MG63 (cell line): ENCODE results near the gene NTM. TPM values are rescaled to one million over a fixed set of nuclear protein-coding genes. Genes with fewer than 3 reads are reported as not detected.

Experiments used
- DNase-seq: peaks from one replicate; pipeline ENCODE4 v3.0.0-alpha.2; 2020
- H3K27me3 ChIP-seq: fragments of 250-450 bp; sonication (Bioruptor Pico); 2 replicates; pipeline ENCODE4 v1.5.1; 2020; ENCODE audit warnings: mild to moderate bottlenecking, moderate library complexity
- H3K36me3 ChIP-seq: fragments of 250-450 bp; sonication (Bioruptor Pico); 2 replicates; pipeline ENCODE4 v1.5.1; 2020; ENCODE audit warnings: mild to moderate bottlenecking, moderate library complexity
- H3K4me3 ChIP-seq: fragments of 250-450 bp; sonication (Bioruptor Pico); 2 replicates; pipeline ENCODE4 v1.5.1; 2020; ENCODE audit warnings: mild to moderate bottlenecking, moderate library complexity
- H3K9me3 ChIP-seq: fragments of 250-450 bp; sonication (Bioruptor Pico); 2 replicates; pipeline ENCODE4 v1.5.1; 2020; ENCODE audit warnings: mild to moderate bottlenecking, moderate library complexity
- total RNA-seq: library from RNA; depleted of rRNA; stranded (reverse); fragments of >200 nt; shearing (Covaris generic); gene quantifications from 2 replicates; pipeline ENCODE4 v1.2.3, GENCODE V29; 2014; ENCODE audit warnings: low replicate concordance

Gene NTM
- total RNA-seq, 1 experiment from 2014 or later, result 4.0 TPM

- Histone ChIP-seq H3K27me3 (peaks cover 7% of the 10 kb centered on the region; the same call in 1 of the 2 replicates), H3K4me3 (no peak overlapping the region), H3K36me3 (no peaks in the 10 kb centered on the region), H3K9me3 (no peaks in the 10 kb centered on the region)
- no peak for DNase-seq
These were observed 5.0 kb upstream of the NTM start for GRCh38 chr11:131365329-131365930.

GRCh38 chr11:131370901-131371790, 731 bp downstream of the NTM start:
- no peaks in the 10 kb centered on the region for H3K36me3 ChIP-seq
- DNase-seq, result no peak
- H3K9me3 ChIP-seq, result no peaks in the 10 kb centered on the region
- H3K27me3 ChIP-seq, result peaks cover 20% of the 10 kb centered on the region
- no peak overlapping the region for H3K4me3 ChIP-seq

DNA sequence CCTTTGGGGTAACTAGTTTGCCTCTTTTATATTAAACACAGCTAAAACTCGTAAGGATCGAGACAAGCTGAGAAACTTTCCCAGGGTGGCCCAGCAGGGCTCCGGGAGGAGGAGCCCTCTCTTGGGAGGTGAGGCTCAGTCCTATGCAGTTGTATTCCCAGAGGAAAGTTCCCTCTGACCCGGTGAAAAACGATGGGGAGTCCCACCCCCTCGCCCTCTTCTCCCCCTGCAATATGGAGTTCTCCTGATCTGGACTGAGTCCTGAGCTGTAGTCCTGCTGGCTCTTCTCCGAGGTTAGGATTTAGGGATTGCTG, 1.3 kb downstream of the NTM start:
- Histone ChIP-seq H3K36me3 (no peaks in the 10 kb centered on the region), H3K27me3 (peaks cover 20% of the 10 kb centered on the region), H3K9me3 (no peaks in the 10 kb centered on the region), H3K4me3 (no peak overlapping the region)
- DNase-seq, result no peak

- no peak overlapping the region for H3K4me3 ChIP-seq
- H3K9me3 ChIP-seq, result no peaks in the 10 kb centered on the region
- no peaks in the 10 kb centered on the region for H3K36me3 ChIP-seq
- peaks cover 20% of the 10 kb centered on the region for H3K27me3 ChIP-seq
- DNase-seq, result no peak
These were observed 2.0 kb downstream of the NTM start for GRCh38 chr11:131372234-131372962.

DNA sequence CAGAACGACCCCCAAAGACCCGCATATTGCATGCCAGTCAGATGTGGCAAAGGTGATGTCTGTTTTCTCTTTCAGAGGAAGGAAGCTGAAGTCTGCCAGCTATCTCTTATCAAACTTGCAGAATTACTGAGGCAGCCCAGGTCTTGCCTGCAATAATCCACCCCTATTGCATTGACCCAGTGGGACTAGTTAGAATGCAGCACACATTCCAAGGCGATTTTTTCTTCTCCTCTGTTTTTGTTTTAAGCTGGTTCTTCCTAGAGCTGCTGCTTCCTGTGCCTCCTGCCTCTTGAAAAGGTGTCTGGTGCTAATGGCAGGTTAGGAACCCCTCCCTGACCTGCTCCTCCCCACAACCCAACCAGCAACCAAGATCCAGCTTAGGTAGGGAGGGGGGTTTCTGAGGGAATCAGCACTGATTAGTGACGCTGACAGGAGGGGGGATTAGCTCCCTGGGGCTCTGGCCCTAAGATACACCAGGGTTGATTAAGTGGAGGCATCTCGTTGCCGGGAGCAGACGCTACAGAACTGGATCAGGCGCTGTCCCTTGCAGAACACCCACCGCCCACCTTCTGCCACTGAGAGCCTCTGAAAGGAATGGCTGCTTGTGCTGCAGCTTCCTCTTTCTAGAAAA, 2.8 kb downstream of the NTM start:
- Histone ChIP-seq H3K27me3 (peaks cover 20% of the 10 kb centered on the region), H3K36me3 (no peaks in the 10 kb centered on the region), H3K9me3 (no peaks in the 10 kb centered on the region), H3K4me3 (no peak overlapping the region)
- DNase-seq, result no peak

DNA sequence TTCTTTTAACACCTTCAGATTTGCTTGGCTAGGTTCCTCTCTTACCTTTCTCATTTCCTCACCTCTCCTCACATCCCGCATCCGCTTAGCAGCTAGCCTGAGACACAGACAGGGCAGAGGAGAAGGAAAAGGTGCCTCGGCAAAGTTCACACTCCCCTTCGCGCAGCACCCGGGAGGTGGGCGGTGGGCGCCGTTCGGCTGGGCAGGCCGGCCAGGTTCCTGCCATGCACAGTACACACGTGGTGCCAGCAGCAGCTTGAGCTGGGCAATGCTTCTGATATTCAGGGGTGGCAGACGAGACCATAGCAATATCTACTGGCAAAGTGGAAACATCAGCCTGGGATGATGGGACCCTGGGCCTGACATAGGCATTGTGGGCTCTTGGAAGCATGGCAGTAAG, 3.3 kb downstream of the NTM start:
- no peaks in the 10 kb centered on the region for H3K36me3 ChIP-seq
- no peak for DNase-seq
- no peaks in the 10 kb centered on the region for H3K9me3 ChIP-seq
- H3K27me3 ChIP-seq, result peaks cover 20% of the 10 kb centered on the region
- no peak overlapping the region for H3K4me3 ChIP-seq

GRCh38 chr11:131375421-131375820, 5.0 kb downstream of the NTM start:
- DNase-seq, result no peak
- Histone ChIP-seq H3K9me3 (no peaks in the 10 kb centered on the region), H3K4me3 (no peak overlapping the region), H3K27me3 (peaks cover 13% of the 10 kb centered on the region), H3K36me3 (no peaks in the 10 kb centered on the region)

DNA sequence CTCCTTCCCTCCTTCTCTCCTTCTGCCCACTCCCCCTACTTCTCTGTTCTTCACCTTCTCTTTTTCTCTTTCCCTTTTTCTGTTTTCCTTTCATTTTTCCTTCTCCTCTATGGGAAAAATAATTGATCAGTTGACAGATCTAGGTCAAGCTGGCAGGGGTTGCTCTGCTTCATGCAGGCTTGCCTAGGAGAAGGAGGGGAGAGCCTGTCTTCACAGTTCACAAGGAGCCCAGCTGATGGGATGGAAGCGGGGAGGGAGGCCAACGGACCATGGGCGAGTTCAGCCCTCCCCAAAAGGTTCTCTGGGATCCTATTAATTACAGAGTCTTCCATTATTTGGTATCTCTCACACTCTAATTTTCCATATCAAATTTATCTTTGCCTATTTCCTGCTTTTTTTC, 5.5 kb downstream of the NTM start:
- H3K27me3 ChIP-seq, result peaks cover 11% of the 10 kb centered on the region
- no peak for DNase-seq
- H3K9me3 ChIP-seq, result no peaks in the 10 kb centered on the region
- H3K4me3 ChIP-seq, result no peak overlapping the region
- H3K36me3 ChIP-seq, result no peaks in the 10 kb centered on the region

- H3K36me3 ChIP-seq, result no peaks in the 10 kb centered on the region
- H3K9me3 ChIP-seq, result no peaks in the 10 kb centered on the region
- peaks cover 2% of the 10 kb centered on the region for H3K27me3 ChIP-seq
- H3K4me3 ChIP-seq, result no peak overlapping the region
- no peak for DNase-seq
These were observed 8.5 kb downstream of the NTM start for GRCh38 chr11:131378931-131379330.

GRCh38 chr11:131385763-131386390, 15.5 kb downstream of the NTM start:
- H3K4me3 ChIP-seq, result no peak overlapping the region
- peaks cover under 1% of the 10 kb centered on the region; the same call in 1 of the 2 replicates for H3K27me3 ChIP-seq
- no peaks in the 10 kb centered on the region for H3K9me3 ChIP-seq
- DNase-seq, result no peak
- H3K36me3 ChIP-seq, result no peaks in the 10 kb centered on the region

- H3K9me3 ChIP-seq, result no peaks in the 10 kb centered on the region
- H3K27me3 ChIP-seq, result no peaks in the 10 kb centered on the region
These were observed 16.0 kb downstream of the NTM start for GRCh38 chr11:131386408-131386807.

DNA sequence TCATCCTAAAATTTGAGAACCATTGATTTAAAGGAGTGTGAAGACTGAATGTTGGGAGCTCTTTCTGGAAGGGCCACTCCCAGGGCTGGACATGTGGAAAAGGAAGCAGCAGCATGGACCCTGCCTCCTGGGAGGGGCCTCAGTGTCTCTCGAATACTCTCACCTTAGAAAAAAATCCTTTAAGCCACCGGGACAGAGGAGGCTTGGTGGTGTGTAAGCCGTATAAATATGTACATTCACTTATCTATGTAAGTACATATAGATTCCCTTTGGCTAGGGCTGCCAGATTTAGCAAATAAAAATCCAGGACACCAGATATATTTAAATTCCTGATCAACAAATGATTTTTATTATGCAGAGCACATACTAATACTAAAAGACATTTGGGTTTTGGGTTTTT, 17.6 kb downstream of the NTM start:
- H3K4me3 ChIP-seq, result no peak overlapping the region
- no peaks in the 10 kb centered on the region for H3K36me3 ChIP-seq
- no peaks in the 10 kb centered on the region for H3K9me3 ChIP-seq
- no peaks in the 10 kb centered on the region for H3K27me3 ChIP-seq
- no peak for DNase-seq

More at GRCh38 chr11:131386408-131386807, 16.0 kb downstream of the NTM start:
- H3K4me3 ChIP-seq, result no peak overlapping the region
- no peak for DNase-seq
- no peaks in the 10 kb centered on the region for H3K36me3 ChIP-seq

- Histone ChIP-seq H3K9me3 (no peaks in the 10 kb centered on the region), H3K27me3 (no peaks in the 10 kb centered on the region), H3K36me3 (no peaks in the 10 kb centered on the region), H3K4me3 (no peak overlapping the region)
- no peak for DNase-seq
These were observed 19.2 kb downstream of the NTM start for GRCh38 chr11:131389582-131389981.

DNA sequence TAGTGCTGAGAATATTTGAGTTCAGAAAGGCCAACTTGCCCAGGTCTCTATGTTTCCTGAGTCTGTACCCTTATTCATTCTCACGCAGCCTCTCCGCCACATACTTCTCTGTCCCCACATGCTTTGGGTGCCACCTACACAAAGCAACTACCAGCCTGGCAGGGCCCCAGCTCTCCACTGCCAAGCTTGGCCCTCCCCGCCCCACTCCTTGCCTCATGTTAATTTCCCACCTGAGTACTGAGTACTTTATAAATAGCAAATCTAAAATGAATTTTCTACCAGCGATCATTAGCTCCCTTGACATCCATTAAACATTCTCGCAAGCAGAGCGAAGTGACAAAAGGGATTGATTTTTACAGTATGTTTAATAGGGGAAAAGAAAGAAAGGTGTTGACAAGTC, 20.8 kb downstream of the NTM start:
- Histone ChIP-seq H3K36me3 (no peaks in the 10 kb centered on the region), H3K4me3 (no peak overlapping the region), H3K9me3 (no peaks in the 10 kb centered on the region), H3K27me3 (no peaks in the 10 kb centered on the region)
- no peak for DNase-seq

DNA sequence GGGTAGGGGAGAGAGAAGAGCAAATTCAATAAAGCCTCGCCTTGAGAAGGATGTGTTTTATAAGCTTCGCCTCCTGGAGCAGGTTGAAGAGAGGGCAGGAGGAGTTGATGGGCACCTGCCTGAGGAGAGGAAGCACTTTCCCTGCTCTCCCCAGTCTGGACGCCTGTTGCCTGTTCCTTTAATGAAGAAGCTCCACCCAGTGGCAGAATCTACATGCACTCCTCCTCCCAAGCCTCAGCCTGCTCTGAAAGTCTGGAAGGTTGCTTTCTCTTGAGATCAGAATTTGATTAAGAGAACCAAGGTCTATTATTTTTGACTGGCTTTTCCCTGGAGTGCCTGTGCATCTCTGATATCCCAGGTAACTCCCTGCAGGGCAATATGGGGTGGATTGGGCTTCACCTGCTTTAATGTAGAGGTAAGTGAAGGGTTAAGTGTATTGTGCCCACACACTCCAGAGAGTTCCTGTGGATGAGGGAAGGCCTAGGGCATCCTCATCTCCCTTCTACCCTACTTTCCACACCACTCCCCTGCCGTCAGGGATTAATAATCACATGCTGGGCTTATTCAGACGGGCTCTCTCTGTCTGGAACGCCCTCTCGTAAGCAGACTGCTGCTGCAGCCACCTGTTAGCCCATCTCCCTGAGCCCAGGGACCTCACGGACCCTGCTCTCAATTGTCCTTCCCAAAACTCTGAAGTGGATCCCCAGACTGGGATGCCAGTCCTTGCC, 22.3 kb downstream of the NTM start:
- DNase-seq, result no peak
- no peak overlapping the region for H3K4me3 ChIP-seq
- H3K27me3 ChIP-seq, result no peaks in the 10 kb centered on the region
- H3K36me3 ChIP-seq, result no peaks in the 10 kb centered on the region
- no peaks in the 10 kb centered on the region for H3K9me3 ChIP-seq

- no peaks in the 10 kb centered on the region for H3K36me3 ChIP-seq
- H3K4me3 ChIP-seq, result no peak overlapping the region
- no peak for DNase-seq
- no peaks in the 10 kb centered on the region; the same call in 1 of the 2 replicates for H3K27me3 ChIP-seq
- H3K9me3 ChIP-seq, result no peaks in the 10 kb centered on the region
These were observed 23.3 kb downstream of the NTM start for GRCh38 chr11:131393691-131394090.
